HG03095 (cell line): ENCODE measurements around the gene SELENOP.
"Not testable (repeated sequence)": the region's sequence is repeated elsewhere in the genome, so short reads cannot be mapped to it uniquely, and the experiment has no call there.

Experiments
- ATAC-seq: cut with Tn5 transposase; IDR thresholded peaks from one replicate; pipeline ENCODE4 v1.9.1; 2021; ENCODE audit warnings: moderate library complexity; ENCODE audit not compliant: unreplicated experiment

SELENOP gene

DNA sequence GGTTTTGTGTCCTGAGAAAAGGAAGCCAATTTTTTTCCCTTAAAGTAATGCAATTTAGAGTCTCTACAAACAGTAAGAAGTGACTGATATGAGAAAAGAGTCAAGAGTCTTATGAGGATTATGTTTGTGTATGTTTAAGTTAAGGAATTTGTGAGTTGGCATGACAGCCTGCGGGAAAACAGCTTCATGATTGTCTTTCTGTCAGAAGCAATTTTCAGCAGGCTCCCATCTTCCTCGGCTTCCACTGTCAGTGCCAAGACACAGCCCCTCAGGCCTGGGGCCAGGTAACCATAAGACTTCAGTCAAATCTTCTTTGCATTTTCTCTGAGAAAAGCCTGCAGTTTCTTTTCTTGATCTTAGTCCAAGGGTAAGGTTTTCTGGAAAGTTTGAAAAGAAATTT lies 17.0 kb upstream of the SELENOP start:
- no peak for ATAC-seq

DNA sequence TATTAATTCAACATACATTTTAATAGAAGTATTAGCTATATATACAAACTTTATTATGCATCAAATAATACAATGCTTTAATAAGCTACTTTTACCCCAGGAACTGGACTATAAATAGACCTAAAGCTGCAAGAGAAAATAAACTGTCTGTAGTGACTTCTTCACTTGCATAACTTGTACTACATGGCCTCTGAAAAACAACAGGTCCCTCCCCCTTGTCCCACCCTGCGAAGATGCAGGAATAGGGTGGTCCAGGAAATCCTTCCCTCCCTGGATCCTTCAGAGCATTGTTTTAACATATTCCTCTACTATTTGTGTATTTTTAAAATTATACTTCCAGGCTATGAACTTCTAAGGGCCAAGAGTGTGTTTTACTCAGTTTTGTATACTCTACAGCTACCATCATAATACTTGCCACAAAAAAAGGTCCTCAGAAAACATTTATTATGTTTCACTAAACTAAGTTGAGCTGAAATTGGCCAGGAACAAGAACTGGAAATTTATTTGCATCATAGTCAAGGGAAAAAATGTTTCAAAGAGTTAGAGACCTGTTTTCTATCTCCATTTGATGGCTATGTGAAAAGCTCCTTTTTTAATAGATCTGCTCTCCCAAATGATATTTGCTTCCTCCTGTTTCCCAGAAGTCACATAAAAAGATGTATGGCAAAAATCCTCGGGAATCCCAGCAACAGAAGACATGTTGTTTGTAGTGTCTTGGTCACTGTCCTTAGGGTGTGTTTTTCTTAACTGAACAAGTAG lies 15.2 kb upstream of the SELENOP start:
- ATAC-seq, result no peak

GRCh38 chr5:42825422-42826148 lies 13.9 kb upstream of the SELENOP start:
- ATAC-seq, result no peak

- no peak for ATAC-seq
These were observed 12.8 kb upstream of the SELENOP start for GRCh38 chr5:42824347-42824976.

DNA sequence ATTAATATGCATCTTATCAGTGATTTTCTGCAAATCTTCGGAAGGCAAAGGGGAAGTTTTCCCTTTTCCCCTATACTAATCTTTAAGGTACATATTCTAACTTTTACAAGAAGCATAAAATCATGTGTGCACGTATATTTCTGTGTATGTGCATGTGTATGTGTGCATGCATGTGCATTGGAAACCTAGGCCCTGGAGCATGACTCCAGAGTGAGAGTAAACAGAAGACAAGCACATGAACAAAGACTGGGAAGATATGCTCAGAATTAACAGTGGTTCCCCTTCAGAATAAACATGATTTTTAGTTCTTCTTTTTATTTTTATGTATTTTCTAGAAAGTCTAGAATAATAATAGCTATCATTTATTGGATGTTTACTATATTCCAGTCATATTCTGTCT lies 10.9 kb upstream of the SELENOP start:
- no peak for ATAC-seq

DNA sequence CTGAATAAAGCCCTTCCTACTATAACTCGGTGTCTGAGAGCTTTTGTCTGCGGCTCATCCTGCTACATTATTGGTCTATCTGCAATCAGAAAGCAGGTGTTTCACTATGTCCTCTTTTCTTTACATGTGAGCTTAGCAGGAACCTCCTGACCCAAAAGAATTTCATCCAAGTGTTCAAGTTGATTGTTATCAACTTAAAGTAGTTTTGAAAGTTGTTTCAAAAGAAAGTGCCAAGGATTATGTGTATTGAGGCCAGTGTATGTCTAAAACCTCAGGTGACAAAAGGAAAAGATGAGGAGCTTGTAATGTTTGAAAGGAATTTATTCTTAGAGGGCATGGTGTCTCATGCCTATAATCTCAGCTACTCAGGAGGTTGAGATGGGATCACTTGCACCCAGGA lies 8.1 kb upstream of the SELENOP start:
- ATAC-seq, result no peak

- not testable (repeated sequence) for ATAC-seq
These were observed 4.9 kb upstream of the SELENOP start for GRCh38 chr5:42816546-42816945.

GRCh38 chr5:42813533-42813932 lies 1.8 kb upstream of the SELENOP start:
- no peak for ATAC-seq

- no peak for ATAC-seq
These were observed 928 bp upstream of the SELENOP start for GRCh38 chr5:42812620-42813019.

- no peak for ATAC-seq
These were observed 680 bp downstream of the SELENOP start for GRCh38 chr5:42810834-42811590.

DNA sequence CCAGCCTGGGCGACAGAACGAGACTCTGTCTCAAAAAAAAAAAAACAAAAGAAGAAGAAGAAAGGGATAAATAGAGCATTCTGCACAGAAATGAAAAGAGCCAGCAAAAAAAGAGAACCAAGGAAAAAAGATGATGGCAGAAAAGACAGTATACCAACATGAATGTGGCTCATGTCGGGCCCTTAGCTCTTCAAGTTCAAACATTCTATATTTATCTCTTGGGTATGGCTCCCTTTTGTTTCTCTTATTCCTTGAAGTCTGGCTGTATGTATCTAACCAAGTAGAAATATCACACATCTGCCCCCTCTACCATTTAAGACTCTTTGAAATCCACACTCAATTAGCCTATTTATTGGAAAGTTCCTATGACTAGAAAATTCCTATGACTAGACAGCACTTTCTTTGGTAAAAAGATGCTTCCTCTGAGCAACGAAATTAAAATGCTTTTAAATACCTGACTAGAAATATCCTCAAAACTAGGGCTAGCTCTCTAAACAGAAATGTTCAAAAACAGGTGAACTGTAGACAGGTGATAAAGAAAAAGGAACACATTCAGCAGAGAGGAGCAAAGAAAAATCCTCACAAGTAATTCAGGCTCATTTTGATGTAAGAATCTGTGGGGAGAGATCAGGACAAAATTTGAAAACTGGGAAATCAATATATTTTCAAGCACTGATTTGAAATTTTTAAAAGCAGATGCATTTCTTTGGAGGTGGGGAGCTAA lies 2.6 kb downstream of the SELENOP start:
- ATAC-seq, result no peak

DNA sequence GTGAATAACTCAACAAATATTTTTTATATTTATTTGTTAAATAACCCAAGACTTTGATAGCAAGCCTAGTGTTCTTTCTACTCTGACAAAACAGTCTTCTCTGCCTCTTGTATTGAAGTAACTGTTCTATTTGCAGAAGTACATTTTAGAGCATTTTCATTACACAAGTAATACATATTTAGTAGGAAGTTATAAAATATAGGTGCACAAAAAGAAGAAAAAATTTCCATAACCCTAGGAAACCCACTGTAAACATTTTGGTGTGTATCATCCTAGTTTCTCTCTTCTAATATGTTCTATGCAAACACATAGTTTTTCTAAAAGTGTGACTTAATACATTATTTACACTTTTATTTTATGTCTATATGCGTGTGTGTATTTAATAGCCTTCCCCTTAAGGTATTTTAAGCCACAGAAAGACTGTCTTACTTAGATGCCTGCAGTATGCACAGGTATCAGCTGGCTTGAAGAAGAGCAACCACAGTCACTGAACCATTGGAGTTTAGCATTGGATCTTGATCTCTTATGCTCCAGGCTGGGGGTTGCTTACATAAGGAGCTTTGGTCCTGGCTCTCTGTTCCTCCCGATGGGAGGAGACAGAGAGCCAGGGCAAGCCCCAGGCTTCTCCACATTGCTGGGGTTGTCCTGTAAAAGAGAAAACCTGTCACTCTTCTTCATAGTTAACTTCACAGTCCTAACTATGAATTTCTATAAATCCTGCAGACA lies 3.8 kb downstream of the SELENOP start:
- no peak for ATAC-seq

GRCh38 chr5:42806701-42807262 lies 4.9 kb downstream of the SELENOP start:
- no peak for ATAC-seq

DNA sequence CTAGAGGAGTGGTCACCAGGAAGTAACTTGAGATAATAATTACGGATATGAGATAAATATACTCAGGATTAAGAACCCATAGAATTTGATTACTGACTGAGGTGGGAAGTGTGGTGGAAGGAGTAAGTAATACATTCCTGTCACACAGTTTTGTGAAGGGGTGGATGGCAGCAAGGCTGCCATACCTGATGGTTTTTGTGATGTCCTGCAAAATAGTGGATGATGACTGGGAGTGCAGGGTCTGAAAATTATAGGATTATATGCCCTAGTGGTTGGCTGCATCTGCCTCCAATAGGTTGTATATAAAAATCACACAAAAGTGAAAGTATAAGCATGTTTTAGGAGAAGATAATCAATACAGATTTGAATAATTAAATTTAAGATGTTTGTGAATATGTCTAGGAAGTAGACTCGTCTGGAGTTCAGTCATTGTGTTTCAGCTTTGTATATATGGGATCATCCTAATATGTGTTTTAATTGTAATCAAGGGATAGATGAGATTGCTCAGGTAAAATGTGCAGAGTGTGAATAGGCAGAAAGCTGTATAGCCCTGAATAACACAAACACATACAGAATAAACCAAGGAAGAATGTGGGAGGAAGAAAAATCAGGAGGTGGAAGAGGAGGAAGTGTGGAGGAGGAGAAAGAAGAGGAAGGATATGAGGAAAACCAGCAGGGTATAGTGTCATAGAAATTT lies 5.5 kb downstream of the SELENOP start:
- ATAC-seq, result no peak

DNA sequence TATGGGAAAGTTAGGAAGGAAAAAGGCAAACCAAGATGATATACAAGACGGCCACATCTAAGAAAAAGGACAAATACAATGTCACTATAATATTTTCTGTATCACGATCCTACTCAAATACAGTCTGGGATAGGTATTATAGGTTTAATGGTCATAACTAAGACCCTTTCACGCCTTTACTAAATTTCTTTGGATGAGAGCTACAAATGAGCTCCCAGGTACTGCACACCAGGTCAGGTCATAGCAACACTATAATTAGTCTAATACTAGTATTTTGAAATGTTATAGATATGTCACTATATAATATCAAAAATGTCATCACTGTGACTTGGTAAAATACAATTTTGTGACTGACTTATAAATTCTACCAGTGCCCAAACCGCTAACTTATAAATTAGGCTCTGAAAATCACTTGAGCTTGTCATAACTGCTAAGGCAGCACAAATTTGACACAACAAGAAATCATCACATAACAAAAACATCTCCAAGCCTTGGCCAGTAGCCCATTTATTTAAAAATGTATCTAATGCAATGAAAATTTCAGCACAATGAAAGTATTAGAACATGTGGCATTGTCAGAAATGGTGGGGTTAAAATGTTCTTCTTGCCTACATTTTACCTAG lies 6.9 kb downstream of the SELENOP start:
- ATAC-seq, result no peak

- no peak for ATAC-seq
These were observed 10.1 kb downstream of the SELENOP start for GRCh38 chr5:42801516-42802166.

DNA sequence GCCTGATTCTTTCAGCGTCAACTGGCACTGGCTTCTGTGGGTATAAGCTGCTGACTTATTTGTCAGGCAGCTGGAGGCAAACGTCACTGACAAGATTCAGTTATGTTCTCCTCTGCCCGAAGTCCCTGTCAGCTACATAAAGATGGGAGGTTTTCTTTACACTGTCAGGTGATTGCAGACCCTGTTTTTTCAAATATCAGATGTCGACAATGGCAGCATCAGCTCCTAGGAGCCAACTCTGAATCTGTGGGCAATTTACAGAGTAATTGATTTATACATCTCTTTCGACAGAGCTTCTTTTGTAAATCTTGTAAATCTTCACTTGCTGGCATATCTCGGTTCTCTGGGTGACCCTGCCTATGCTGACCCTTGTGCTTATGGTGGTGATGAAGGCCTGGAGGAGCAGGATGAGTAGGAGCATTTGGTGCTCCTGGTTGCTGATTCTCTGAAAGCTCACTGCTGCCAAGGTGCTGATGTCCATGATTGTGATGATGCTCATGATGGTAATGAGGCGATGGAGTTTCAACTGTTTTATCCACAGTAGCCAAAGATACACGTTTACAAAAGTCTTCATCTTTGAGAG lies 10.9 kb downstream of the SELENOP start:
- no peak for ATAC-seq

DNA sequence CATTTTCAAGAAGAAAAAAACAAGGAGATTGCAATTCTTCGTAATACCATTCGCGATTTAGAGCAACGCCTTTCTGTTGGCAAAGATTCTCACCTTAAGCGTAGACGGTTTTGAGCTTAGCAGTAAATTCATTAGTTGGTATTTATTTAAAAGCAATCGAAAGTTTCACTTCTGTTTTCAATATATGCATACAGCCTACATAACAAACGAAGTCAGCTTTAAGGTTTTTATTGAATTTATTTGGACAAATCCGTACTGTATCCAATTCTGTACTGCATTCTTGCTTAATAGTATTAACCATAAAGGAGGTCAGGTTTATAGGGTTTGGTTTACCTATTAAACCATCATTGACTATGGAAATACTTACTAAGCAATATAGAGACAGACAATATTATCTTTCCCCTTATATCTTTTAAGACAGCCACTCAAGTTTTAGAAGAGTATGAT lies 12.0 kb downstream of the SELENOP start:
- no peak for ATAC-seq
